ENCODE data around the gene TMEM81. TPM values are rescaled to one million over a fixed set of nuclear protein-coding genes. Genes with fewer than 3 reads are reported as not detected.
A peak's percentile ranks its signal among the peaks of the same experiment; 100 is the strongest.

The TMEM81 gene
- total RNA-seq, 1 donor from 2014 or later = 3.1 TPM

DNA sequence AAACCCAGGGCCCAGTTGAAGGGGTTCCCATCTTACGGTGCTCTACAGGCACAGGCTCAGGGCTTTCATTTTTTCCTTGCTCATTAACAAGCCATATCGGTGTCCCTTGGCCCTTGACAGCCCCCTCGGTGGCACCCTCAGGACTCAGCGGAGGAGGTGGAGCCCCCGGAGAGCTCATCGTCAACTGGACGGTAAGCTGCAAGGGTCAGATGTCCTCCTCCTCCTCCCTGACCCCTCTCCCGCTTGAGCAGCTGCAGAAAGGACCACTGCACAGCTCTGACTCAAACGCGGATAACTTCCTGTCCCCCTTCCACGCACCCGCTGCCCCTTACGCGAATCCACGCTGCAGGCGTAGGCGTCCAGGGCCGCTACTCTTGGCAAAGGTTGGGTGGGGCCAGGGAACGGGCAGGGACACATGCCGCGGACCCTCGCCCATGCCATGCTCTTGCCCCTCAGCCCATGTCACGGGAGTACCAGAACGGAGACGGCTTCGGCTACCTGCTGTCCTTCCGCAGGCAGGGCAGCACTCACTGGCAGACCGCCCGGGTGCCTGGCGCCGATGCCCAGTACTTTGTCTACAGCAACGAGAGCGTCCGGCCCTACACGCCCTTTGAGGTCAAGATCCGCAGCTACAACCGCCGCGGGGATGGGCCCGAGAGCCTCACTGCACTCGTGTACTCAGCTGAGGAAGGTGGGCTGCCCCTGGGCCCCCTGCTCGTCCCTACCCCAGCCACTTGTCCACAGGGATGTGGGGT is 14.7 kb downstream of the TMEM81 start:
- intact Hi-C loops (cut with micrococcal nuclease) = no loop called here
- Histone ChIP-seq H3K27ac (replicated peaks) (no peak overlapping the region), H3K4me1 (peaks cover 7% of the 10 kb centered on the region), H3K9me3 (replicated peaks) (no peaks in the 10 kb centered on the region), H3K27me3 (ENCODE audit: low read depth) (peaks cover 5% of the 10 kb centered on the region), H3K4me3 (no peak overlapping the region), H3K36me3 (no peaks in the 10 kb centered on the region)
- no peak for TF ChIP-seq CTCF (IDR thresholded peaks at IDR 0.05; ENCODE audit: borderline replicate concordance)
- no peak for DNase-seq

DNA sequence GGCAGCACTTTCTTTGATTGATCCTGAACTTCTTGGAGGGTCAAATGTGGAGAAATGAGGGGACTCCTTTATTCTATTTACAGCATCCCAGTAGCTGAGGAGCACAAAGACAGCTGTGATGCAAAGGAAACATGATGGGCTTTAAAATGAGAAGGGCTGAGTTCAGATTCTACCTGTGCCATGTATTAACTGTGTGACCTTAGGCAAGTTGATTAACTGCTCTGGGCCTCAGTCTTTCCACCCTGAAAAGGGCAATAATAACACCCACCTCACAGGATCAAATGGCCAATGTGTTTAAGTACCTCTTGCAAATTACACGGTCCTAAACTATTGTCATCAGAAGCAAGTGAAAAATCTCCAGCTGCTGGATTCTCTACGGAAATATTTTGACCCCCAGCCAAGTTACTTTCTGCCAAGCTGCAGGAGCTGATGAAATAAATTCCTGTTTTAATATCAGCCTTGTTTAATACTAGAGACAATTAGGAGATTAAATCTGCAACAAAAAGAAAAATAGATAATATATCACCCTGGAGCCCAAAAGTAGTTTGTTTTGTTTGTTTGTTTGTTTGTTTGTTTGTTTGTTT is 15.7 kb downstream of the TMEM81 start:
- intact Hi-C loops (cut with micrococcal nuclease) = no loop called here
- H3K4me3 ChIP-seq = no peak overlapping the region
- TF ChIP-seq CTCF (IDR thresholded peaks at IDR 0.05; ENCODE audit: borderline replicate concordance) = no peak
- no peaks in the 10 kb centered on the region for H3K9me3 ChIP-seq (replicated peaks)
- peaks cover 7% of the 10 kb centered on the region for H3K4me1 ChIP-seq
- H3K27ac ChIP-seq (replicated peaks) = no peak overlapping the region
- no peak for DNase-seq
- H3K27me3 ChIP-seq (ENCODE audit: low read depth) = peaks cover 5% of the 10 kb centered on the region
- H3K36me3 ChIP-seq = no peaks in the 10 kb centered on the region

- no peak for TF ChIP-seq CTCF (IDR thresholded peaks at IDR 0.05; ENCODE audit: borderline replicate concordance)
- H3K27ac ChIP-seq (replicated peaks) = no peak overlapping the region
- H3K36me3 ChIP-seq = no peaks in the 10 kb centered on the region
- intact Hi-C loops (cut with micrococcal nuclease) = no loop called here
- DNase-seq = no peak
- no peaks in the 10 kb centered on the region for H3K9me3 ChIP-seq (replicated peaks)
- no peak overlapping the region for H3K4me3 ChIP-seq
- peaks cover 5% of the 10 kb centered on the region for H3K27me3 ChIP-seq (ENCODE audit: low read depth)
- peaks cover 7% of the 10 kb centered on the region for H3K4me1 ChIP-seq
These were observed 16.3 kb downstream of the TMEM81 start for GRCh38 chr1:205068001-205068400.

GRCh38 chr1:205067031-205067430 is 17.2 kb downstream of the TMEM81 start:
- Histone ChIP-seq H3K4me3 (no peak overlapping the region), H3K9me3 (replicated peaks) (no peaks in the 10 kb centered on the region), H3K36me3 (no peaks in the 10 kb centered on the region), H3K4me1 (peaks cover 7% of the 10 kb centered on the region), H3K27me3 (ENCODE audit: low read depth) (peaks cover 5% of the 10 kb centered on the region), H3K27ac (replicated peaks) (no peak overlapping the region)
- no peak for DNase-seq
- TF ChIP-seq CTCF (IDR thresholded peaks at IDR 0.05; ENCODE audit: borderline replicate concordance) = no peak
- intact Hi-C loops (cut with micrococcal nuclease) = no loop called here

DNA sequence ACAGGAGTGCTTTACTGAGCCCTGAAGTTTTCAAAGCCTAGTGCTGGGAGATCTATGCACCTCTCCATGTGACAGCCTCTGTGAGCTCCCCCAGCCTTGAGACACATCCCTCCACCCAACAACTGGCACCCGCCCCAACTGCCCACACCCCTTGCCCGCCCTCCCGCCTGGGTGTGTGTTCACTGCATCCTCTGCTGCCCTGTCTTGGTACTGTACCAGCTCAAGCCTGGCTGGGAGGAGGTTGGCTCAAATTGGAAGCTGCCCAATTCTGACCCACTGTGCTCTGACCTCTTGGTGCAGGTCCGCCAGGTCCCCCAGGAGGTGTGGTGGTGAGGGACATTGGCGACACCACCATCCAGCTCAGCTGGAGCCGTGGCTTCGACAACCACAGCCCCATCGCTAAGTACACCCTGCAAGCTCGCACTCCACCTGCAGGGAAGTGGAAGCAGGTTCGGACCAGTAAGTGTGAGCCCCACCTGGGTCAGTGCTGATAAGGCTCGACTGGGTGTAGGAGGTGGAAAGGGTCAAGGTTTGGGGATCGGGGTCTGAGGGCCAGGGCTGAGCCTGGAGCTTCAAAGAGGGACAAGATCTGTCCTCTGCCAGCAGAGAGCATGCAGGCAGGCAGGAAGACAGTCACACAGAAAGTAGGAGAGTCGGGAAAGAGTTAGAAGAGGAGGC is 18.0 kb downstream of the TMEM81 start:
- H3K4me1 ChIP-seq = peaks cover 11% of the 10 kb centered on the region
- H3K27me3 ChIP-seq (ENCODE audit: low read depth) = peaks cover 5% of the 10 kb centered on the region
- no peaks in the 10 kb centered on the region for H3K9me3 ChIP-seq (replicated peaks)
- H3K4me3 ChIP-seq = no peak overlapping the region
- H3K27ac ChIP-seq (replicated peaks) = no peak overlapping the region
- peak; percentile 12 for TF ChIP-seq CTCF (IDR thresholded peaks at IDR 0.05; ENCODE audit: borderline replicate concordance)
- no peak for DNase-seq
- H3K36me3 ChIP-seq = no peaks in the 10 kb centered on the region
- intact Hi-C loops (cut with micrococcal nuclease) = no loop called here

Measured in left ventricle myocardium inferior (tissue), 1 donor.